Stimulated activated CD8-positive, alpha-beta memory T cell treated with anti-CD3 and anti-CD28 coated beads, Interleukin-4, amount 100 ng/mL, for 24 hours (primary cell): ENCODE measurements around the gene SPOCK3.
"Not testable (repeated sequence)": the region's sequence is repeated elsewhere in the genome, so short reads cannot be mapped to it uniquely, and the experiment has no call there.

Experiments
- DNase-seq: peaks from one replicate; pipeline ENCODE4 v3.0.0-alpha.2; 2020; ENCODE audit warnings: low read depth

Gene SPOCK3

DNA sequence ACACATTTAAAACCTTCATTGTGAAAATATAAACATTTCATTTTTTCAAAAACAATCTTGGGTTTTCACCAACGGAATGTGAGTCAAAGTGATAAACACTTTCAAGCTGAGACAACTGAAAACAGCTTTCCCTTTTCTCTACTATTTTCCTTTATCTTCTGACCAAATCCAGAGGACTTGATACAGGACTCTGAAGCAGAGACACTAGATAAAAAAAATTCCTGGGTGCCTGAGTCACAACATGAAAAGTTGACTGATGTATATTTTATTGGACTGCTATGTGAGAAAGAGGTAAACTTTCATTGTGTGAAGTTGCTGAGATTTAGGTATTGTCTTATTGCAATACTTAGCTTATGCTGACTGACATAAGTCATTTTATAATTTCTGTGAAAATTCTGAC, 411.2 kb downstream of the SPOCK3 start:
- DNase-seq, result no peak

DNA sequence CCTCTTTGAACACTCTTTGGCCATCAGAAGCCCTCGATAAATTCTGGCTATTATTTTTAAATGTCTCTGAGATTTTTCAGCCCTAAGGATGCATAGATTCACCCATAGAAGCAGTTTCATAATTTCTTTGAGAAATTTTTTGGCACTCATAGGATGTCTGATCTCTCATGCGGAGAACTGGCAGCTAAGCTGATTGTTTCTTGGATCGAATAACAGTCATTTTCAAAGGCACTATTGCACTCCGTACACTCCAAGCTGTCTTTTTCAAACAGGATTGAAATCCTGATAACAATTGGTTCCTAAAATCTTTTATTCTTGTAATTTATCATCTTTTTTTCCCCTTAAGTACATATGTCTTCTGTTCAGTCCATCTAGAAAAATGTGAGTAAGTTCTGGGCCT, 411.9 kb downstream of the SPOCK3 start:
- DNase-seq, result no peak

- DNase-seq, result no peak
Observed at GRCh38 chr4:166816890-166817289, 417.4 kb downstream of the SPOCK3 start.

- DNase-seq, result no peak
Observed at GRCh38 chr4:166808380-166808779, 425.9 kb downstream of the SPOCK3 start.

DNA sequence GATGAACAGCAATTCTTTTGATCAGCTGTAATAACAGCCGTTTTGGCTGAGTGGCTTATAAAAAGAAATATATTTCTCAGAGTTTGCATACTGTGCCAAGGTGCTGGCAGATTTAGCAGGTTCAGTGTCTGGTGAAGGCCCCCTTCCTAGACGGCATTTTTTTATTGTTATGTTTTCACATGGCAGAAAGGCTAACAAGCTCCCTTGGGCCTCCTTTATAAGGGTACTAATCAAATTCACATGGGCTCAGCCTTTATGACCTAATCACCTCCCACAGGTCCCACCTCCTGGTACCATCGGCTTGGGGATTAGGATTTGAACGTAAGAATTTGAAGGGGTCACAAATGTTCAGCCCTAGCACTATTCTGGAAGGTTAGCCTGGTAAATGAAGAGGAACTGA, 431.9 kb downstream of the SPOCK3 start:
- DNase-seq, result no peak

GRCh38 chr4:166798126-166798525, 436.2 kb downstream of the SPOCK3 start:
- no peak for DNase-seq

DNA sequence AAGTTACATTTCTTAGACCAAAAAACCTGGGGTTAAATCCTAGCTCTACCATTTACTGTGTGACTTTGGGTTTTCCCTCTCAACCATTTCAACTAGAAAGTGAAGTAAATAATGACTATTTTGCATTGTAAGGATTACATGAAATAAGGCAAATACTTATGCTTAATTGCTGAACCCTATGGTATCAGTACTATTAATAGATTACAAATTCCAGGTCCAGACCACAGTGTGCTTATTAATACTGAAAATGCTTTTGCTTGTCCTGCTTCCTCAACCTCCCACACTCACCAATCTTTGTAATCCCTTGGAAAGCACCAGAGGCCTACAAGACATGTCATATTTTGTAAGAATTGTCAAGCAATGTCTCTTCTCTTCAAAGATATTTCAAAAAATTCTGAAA, 456.5 kb downstream of the SPOCK3 start:
- DNase-seq, result no peak

GRCh38 chr4:166763018-166763417, 471.3 kb downstream of the SPOCK3 start:
- no peak for DNase-seq

GRCh38 chr4:166741742-166742141, 492.6 kb downstream of the SPOCK3 start:
- DNase-seq, result no peak

DNA sequence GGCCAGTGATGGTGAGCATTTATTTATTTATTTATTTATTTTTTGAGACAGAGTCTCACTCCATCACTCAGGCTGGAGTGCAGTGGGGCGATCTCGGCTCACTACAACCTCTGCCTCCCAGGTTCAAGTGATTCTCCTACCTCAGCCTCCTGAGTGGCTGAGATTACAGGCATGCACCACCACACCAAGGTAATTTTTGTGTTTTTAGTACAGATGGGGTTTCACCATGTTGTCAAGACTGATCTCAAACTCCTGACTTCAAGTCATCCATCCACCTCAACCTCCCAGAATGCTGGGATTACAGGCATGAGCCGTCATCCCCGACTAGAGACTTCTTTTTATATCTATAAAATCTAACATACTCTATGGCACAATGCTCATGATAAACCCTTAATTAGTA, 495.1 kb downstream of the SPOCK3 start:
- not testable (repeated sequence) for DNase-seq

DNA sequence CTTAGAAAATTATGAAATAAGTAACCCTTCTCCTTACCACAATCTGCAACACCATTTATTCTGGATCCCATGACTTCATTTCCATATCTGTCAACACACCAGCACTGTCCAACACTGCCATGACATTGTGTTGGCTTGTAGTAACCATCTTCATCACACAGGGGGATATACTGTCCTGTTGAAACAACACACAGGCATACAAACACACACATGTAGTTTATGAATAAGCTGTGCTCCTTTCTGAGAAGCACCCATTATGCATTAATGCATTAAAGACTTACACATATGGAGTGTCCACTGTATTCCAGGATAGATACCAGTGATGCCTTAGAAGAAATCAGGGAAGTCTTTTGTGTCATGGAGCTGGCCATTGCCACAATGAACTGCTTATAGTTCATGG, 496.9 kb downstream of the SPOCK3 start:
- no peak for DNase-seq

GRCh38 chr4:166735553-166735952, 498.7 kb downstream of the SPOCK3 start:
- no peak for DNase-seq

DNA sequence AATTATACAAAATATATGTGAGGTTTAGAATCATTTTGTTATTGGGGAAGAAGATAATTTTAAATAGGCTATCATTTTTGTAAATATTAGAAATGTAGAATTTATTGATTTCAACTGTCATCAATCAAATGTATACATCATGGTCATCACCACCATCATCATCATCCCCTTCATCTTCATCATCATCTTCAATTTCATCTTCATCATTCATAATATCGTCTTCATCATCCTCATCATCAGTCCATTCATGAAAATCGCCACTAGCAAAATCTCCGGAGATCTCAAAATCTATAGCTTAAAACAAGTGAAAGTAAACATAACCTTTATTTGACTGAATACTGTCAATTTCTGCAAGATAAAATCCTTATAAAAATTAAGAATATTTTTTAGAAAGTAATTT, 499.5 kb downstream of the SPOCK3 start:
- no peak for DNase-seq

GRCh38 chr4:166733686-166734085, 500.6 kb downstream of the SPOCK3 start:
- DNase-seq, result no peak

DNA sequence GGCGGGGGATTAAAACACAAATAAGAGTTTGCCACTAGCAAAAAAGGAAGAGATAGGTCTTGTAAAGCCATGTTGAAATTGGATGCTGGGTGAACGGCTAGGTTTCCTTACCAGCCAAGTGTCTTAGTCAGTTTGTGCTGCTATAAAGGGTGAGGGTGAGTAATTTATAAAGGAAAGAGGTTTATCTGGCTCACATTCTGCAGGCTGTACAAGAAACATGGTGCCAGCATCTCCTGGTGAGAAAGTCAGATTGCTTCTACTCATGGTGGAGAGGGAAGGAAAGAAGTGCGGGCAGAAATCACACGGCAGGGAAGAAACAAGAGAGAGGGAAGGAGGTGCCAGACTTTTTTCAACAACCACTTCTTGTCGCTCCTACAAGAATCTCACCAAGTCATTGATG, 507.5 kb downstream of the SPOCK3 start:
- DNase-seq, result no peak

- DNase-seq, result no peak
Observed at GRCh38 chr4:166724369-166724768, 509.9 kb downstream of the SPOCK3 start.

DNA sequence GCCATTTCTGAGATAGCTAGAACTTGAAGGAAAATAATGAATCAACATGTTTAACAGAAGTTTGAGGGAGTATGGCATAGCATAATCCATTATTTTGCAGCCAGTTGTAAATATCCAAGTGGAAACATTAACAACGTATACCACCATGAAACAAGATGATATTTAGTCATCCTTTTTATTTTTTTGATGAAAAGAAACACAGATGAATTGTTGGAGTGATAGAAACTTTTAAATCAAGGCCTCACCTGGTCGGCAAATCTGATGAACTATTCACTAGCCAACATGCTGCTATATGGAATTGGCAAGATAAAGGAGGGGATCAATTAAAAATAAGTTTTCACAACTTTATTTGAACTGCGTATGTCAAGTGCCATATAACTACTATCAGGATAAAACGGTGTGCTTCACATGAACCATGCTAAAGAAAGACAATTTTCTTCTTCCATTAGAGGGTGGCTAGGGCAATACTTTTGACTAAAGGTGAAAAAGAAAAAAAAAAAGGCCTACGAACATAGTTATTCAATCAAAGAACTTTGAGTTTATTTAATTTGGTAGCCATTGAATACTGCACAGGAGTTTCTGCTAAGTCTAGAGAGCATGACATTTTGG, 510.7 kb downstream of the SPOCK3 start:
- DNase-seq, result no peak

GRCh38 chr4:166715748-166716713, 518.3 kb downstream of the SPOCK3 start:
- not testable (repeated sequence) for DNase-seq

DNA sequence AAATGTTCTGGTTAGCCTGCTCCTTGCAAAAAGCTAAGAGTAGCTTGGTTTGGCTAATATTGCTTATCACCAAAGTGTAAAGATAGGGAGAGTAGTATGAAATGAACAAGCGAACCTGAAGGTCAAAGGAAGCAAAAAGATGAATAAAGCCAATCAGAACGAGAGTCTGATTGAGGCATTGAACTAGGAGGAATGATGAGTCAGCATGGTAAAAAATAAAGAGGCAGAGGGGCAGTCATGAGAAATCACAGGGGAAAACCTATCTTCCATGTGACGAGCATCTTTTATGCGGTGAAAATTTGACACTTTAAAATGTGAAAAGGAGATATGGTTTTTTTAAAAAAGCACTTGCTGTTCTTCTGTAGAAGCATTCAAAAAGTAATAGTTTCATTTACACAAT, 533.7 kb downstream of the SPOCK3 start:
- no peak for DNase-seq

GRCh38 chr4:166688835-166689234, 545.5 kb downstream of the SPOCK3 start:
- no peak for DNase-seq

GRCh38 chr4:166687828-166688227, 546.5 kb downstream of the SPOCK3 start:
- DNase-seq, result no peak
